Muscle layer of duodenum (tissue), 2 donors: ENCODE data around the gene PSMD11.
A peak's percentile ranks its signal among the peaks of the same experiment; 100 is the strongest.
"Not testable (repeated sequence)": the region's sequence is repeated elsewhere in the genome, so short reads cannot be mapped to it uniquely, and the experiment has no call there.

ENCODE experiments used
- H3K27ac ChIP-seq: one replicate; pipeline ENCODE4 v1.7.0; 2013; ENCODE audit warnings: mild to moderate bottlenecking, low read length
- H3K27me3 ChIP-seq: one replicate; pipeline ENCODE4 v1.7.0; 2013; ENCODE audit warnings: low read depth, mild to moderate bottlenecking, control low read depth, low read length
- H3K36me3 ChIP-seq, 2 donors: one replicate each; pipeline ENCODE4 v1.7.0; 2013; ENCODE audit warnings: low read length in 2 of 2, control low read depth in 1 of 2, mild to moderate bottlenecking in 1 of 2; ENCODE audit not compliant: insufficient read depth in 2 of 2, control insufficient read depth in 1 of 2
- H3K4me1 ChIP-seq, 2 donors: one replicate each; pipeline ENCODE4 v1.7.0; 2013; ENCODE audit warnings: low read length in 2 of 2, mild to moderate bottlenecking in 2 of 2, control low read depth in 1 of 2, moderate library complexity in 1 of 2; ENCODE audit not compliant: insufficient read depth in 2 of 2, control insufficient read depth in 1 of 2
- H3K4me3 ChIP-seq, 2 donors: one replicate each; pipeline ENCODE4 v1.7.0; 2013; ENCODE audit warnings: low read length in 2 of 2, low read depth in 1 of 2, mild to moderate bottlenecking in 1 of 2
- H3K9me3 ChIP-seq, 2 donors: one replicate each; pipeline ENCODE4 v1.7.0; 2013; ENCODE audit warnings: low read length in 2 of 2, control low read depth in 1 of 2, mild to moderate bottlenecking in 1 of 2; ENCODE audit not compliant: control insufficient read depth in 1 of 2
- donor health status: healthy.

Gene PSMD11

GRCh38 chr17:32444301-32445073 lies at the start of gene PSMD11:
Gene PSMD11 (plus strand): TSS chr17:32444510. CDS start chr17:32444524, 14 bp downstream.
- peak within 1 kb of the TSS; percentile 91 to 98 for H3K4me3 ChIP-seq
- H3K36me3 ChIP-seq, result peaks cover 13 to 24% of the 10 kb centered on the region in 2 donors
- peaks cover 9 to 27% of the 10 kb centered on the region in 2 donors for H3K4me1 ChIP-seq
- H3K27ac ChIP-seq, result peak within 1 kb of the TSS; percentile 79
- H3K9me3 ChIP-seq, result no peaks in the 10 kb centered on the region
- H3K27me3 ChIP-seq, result no peaks in the 10 kb centered on the region

GRCh38 chr17:32396343-32396742 lies 48.0 kb upstream of the PSMD11 start:
- no peak overlapping the region for H3K4me3 ChIP-seq
- no peaks in the 10 kb centered on the region for H3K9me3 ChIP-seq
- H3K36me3 ChIP-seq, result no peaks in the 10 kb centered on the region
- no peaks in the 10 kb centered on the region for H3K27me3 ChIP-seq
- H3K4me1 ChIP-seq, result no peaks in the 10 kb centered on the region
- no peak overlapping the region for H3K27ac ChIP-seq

GRCh38 chr17:32398946-32399345 lies 45.4 kb upstream of the PSMD11 start:
- Histone ChIP-seq H3K9me3 (no peaks in the 10 kb centered on the region), H3K36me3 (no peaks in the 10 kb centered on the region), H3K27ac (no peak overlapping the region), H3K4me1 (no peaks in the 10 kb centered on the region), H3K27me3 (no peaks in the 10 kb centered on the region), H3K4me3 (no peak overlapping the region)

- H3K4me1 ChIP-seq, H3K9me3 ChIP-seq, H3K36me3 ChIP-seq, H3K4me3 ChIP-seq, H3K27ac ChIP-seq, H3K27me3 ChIP-seq: not testable (repeated sequence)
Observed at GRCh38 chr17:32410085-32410484, 34.2 kb upstream of the PSMD11 start.

GRCh38 chr17:32426894-32427293 lies 17.4 kb upstream of the PSMD11 start:
- Histone ChIP-seq H3K4me1 (no peaks in the 10 kb centered on the region), H3K27ac (no peak overlapping the region), H3K36me3 (peaks cover 0 to 4% of the 10 kb centered on the region in 2 donors), H3K27me3 (no peaks in the 10 kb centered on the region), H3K9me3 (no peaks in the 10 kb centered on the region), H3K4me3 (no peak overlapping the region)

- H3K4me1 ChIP-seq, result no peaks in the 10 kb centered on the region
- no peak overlapping the region for H3K27ac ChIP-seq
- H3K36me3 ChIP-seq, result peaks cover 0 to 4% of the 10 kb centered on the region in 2 donors
- no peak overlapping the region for H3K4me3 ChIP-seq
- H3K9me3 ChIP-seq, result no peaks in the 10 kb centered on the region
- no peaks in the 10 kb centered on the region for H3K27me3 ChIP-seq
Observed at GRCh38 chr17:32429598-32429997, 14.7 kb upstream of the PSMD11 start.

GRCh38 chr17:32440722-32441121 lies 3.6 kb upstream of the PSMD11 start:
- Histone ChIP-seq H3K4me3 (no peak overlapping the region), H3K4me1 (peaks cover 5 to 10% of the 10 kb centered on the region in 2 donors), H3K9me3 (no peaks in the 10 kb centered on the region), H3K27me3 (no peaks in the 10 kb centered on the region), H3K36me3 (peaks cover 3 to 4% of the 10 kb centered on the region in 2 donors), H3K27ac (no peak overlapping the region)

- H3K4me3 ChIP-seq, result no peak overlapping the region
- H3K36me3 ChIP-seq, result peaks cover 3 to 4% of the 10 kb centered on the region in 2 donors
- no peaks in the 10 kb centered on the region for H3K27me3 ChIP-seq
- H3K27ac ChIP-seq, result no peak overlapping the region
- no peaks in the 10 kb centered on the region for H3K9me3 ChIP-seq
- H3K4me1 ChIP-seq, result peaks cover 9 to 22% of the 10 kb centered on the region in 2 donors
Observed at GRCh38 chr17:32441886-32442285, 2.4 kb upstream of the PSMD11 start.

- Histone ChIP-seq H3K36me3 (peaks cover 8 to 19% of the 10 kb centered on the region in 2 donors), H3K4me3 (peak overlapping the region; percentile 72 to 98), H3K27me3 (no peaks in the 10 kb centered on the region), H3K9me3 (no peaks in the 10 kb centered on the region), H3K4me1 (peaks cover 9 to 27% of the 10 kb centered on the region in 2 donors), H3K27ac (no peak overlapping the region)
Observed at GRCh38 chr17:32443827-32444300, 446 bp upstream of the PSMD11 start.

GRCh38 chr17:32445074-32445415 lies 735 bp downstream of the PSMD11 start:
- peak overlapping the region; percentile 91 to 98 for H3K4me3 ChIP-seq
- H3K27me3 ChIP-seq, result no peaks in the 10 kb centered on the region
- peak overlapping the region; percentile 79 for H3K27ac ChIP-seq
- no peaks in the 10 kb centered on the region for H3K9me3 ChIP-seq
- peaks cover 17 to 29% of the 10 kb centered on the region in 2 donors for H3K36me3 ChIP-seq
- H3K4me1 ChIP-seq, result peaks cover 9 to 27% of the 10 kb centered on the region in 2 donors

- Histone ChIP-seq H3K4me3 (peak overlapping the region; percentile 91 to 98), H3K27me3 (no peaks in the 10 kb centered on the region), H3K27ac (peak overlapping the region; percentile 79), H3K9me3 (no peaks in the 10 kb centered on the region), H3K36me3 (peaks cover 17 to 32% of the 10 kb centered on the region in 2 donors), H3K4me1 (peaks cover 9 to 27% of the 10 kb centered on the region in 2 donors)
Observed at GRCh38 chr17:32445497-32445896, 1.2 kb downstream of the PSMD11 start.
